ENCODE results near the gene STX8. TPM values are rescaled to one million over a fixed set of nuclear protein-coding genes. Genes with fewer than 3 reads are reported as not detected.

The STX8 gene
- total RNA-seq, 1 experiment from 2014 or later: 109 TPM

GRCh38 chr17:9321890-9322289 is 253.7 kb downstream of the STX8 start:
- DNase-seq (ENCODE audit: low read depth in 1 of 2, low spot score in 2 of 2): no peak
- Histone ChIP-seq H3K4me1 (replicated peaks) (no peaks in the 10 kb centered on the region), H3K27ac (no peak overlapping the region), H3K9me3 (replicated peaks) (no peaks in the 10 kb centered on the region), H3K4me3 (no peak overlapping the region), H3K36me3 (no peaks in the 10 kb centered on the region), H3K27me3 (replicated peaks) (no peaks in the 10 kb centered on the region)

DNA sequence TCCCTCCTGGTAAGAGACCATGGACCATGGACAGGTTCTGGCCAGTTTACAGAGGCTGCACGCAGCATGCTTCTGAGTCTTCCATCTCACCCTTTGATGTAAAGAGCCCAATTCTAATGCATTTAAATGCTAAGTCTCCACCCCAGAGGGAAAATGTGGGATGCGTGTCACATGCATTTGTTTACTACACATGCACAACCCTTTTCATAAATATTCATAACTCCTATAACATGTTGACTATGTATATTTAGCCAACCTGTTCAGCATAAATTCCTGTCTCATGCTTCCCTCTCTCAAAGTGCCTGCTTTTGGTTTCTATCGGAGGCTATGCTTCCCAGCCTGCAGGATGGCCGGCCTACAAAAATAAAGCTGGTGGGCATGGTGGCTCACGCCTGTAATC is 260.3 kb downstream of the STX8 start:
- Histone ChIP-seq H3K36me3 (no peaks in the 10 kb centered on the region), H3K27ac (no peak overlapping the region), H3K4me3 (no peak overlapping the region), H3K9me3 (replicated peaks) (no peaks in the 10 kb centered on the region), H3K27me3 (replicated peaks) (no peaks in the 10 kb centered on the region), H3K4me1 (replicated peaks) (no peaks in the 10 kb centered on the region)
- no peak for DNase-seq (ENCODE audit: low read depth in 1 of 2, low spot score in 2 of 2)

GRCh38 chr17:9313346-9313745 is 262.3 kb downstream of the STX8 start:
- Histone ChIP-seq H3K4me1 (replicated peaks) (no peaks in the 10 kb centered on the region), H3K27ac (no peak overlapping the region), H3K4me3 (no peak overlapping the region), H3K27me3 (replicated peaks) (no peaks in the 10 kb centered on the region), H3K36me3 (no peaks in the 10 kb centered on the region), H3K9me3 (replicated peaks) (no peaks in the 10 kb centered on the region)
- DNase-seq (ENCODE audit: low read depth in 1 of 2, low spot score in 2 of 2): no peak

DNA sequence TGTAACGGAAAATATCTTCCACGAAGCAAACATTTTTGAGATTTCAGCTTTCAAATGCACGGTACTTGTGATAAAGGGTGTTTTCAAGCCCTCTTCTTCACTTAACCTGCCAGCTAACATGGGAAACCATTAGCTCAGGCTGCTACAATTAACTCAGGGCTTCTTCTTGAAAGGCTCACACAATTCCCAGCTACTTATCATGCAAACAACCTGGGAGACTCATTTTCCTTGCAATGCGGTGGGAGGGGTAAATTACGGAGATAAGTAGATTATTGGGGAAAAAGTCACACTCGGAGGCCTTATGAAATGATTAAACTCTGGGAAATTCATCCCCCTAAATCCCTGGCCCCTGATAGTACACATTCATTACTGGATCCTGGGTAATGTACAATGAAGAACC is 266.4 kb downstream of the STX8 start:
- Histone ChIP-seq H3K4me3 (no peak overlapping the region), H3K9me3 (replicated peaks) (no peaks in the 10 kb centered on the region), H3K36me3 (no peaks in the 10 kb centered on the region), H3K4me1 (replicated peaks) (no peaks in the 10 kb centered on the region), H3K27ac (no peak overlapping the region), H3K27me3 (replicated peaks) (no peaks in the 10 kb centered on the region)
- no peak for DNase-seq (ENCODE audit: low read depth in 1 of 2, low spot score in 2 of 2)

GRCh38 chr17:9308069-9308468 is 267.6 kb downstream of the STX8 start:
- no peak overlapping the region for H3K27ac ChIP-seq
- no peaks in the 10 kb centered on the region for H3K9me3 ChIP-seq (replicated peaks)
- H3K4me1 ChIP-seq (replicated peaks): no peaks in the 10 kb centered on the region
- H3K4me3 ChIP-seq: no peak overlapping the region
- DNase-seq (ENCODE audit: low read depth in 1 of 2, low spot score in 2 of 2): no peak
- H3K36me3 ChIP-seq: no peaks in the 10 kb centered on the region
- no peaks in the 10 kb centered on the region for H3K27me3 ChIP-seq (replicated peaks)

GRCh38 chr17:9307313-9307998 is 268.2 kb downstream of the STX8 start:
- Histone ChIP-seq H3K9me3 (replicated peaks) (no peaks in the 10 kb centered on the region), H3K27me3 (replicated peaks) (no peaks in the 10 kb centered on the region), H3K4me3 (no peak overlapping the region), H3K4me1 (replicated peaks) (no peaks in the 10 kb centered on the region), H3K36me3 (no peaks in the 10 kb centered on the region), H3K27ac (no peak overlapping the region)
- no peak for DNase-seq (ENCODE audit: low read depth in 1 of 2, low spot score in 2 of 2)

DNA sequence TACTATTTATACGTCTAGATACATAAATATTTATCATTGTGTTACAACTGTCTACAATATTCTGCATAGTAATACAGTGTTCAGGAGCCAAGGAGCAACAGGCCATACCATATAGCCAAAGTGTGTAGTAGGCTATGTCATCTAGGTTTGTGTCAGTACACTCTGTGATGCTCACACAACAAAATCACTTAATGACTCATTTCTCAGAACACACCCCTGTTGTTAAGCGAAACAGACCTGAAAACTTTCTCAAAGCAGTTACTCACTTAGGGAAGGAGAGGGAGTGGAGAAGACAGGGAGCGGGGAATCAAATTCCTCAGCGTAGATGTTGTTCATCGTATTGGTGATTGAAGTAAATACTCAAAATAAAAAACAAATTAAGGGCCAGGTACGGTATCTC is 269.5 kb downstream of the STX8 start:
- Histone ChIP-seq H3K27ac (no peak overlapping the region), H3K9me3 (replicated peaks) (no peaks in the 10 kb centered on the region), H3K4me3 (no peak overlapping the region), H3K27me3 (replicated peaks) (no peaks in the 10 kb centered on the region), H3K36me3 (no peaks in the 10 kb centered on the region), H3K4me1 (replicated peaks) (no peaks in the 10 kb centered on the region)
- no peak for DNase-seq (ENCODE audit: low read depth in 1 of 2, low spot score in 2 of 2)

- DNase-seq (ENCODE audit: low read depth in 1 of 2, low spot score in 2 of 2): no peak
- Histone ChIP-seq H3K27ac (no peak overlapping the region), H3K9me3 (replicated peaks) (no peaks in the 10 kb centered on the region), H3K4me3 (no peak overlapping the region), H3K27me3 (replicated peaks) (no peaks in the 10 kb centered on the region), H3K4me1 (replicated peaks) (no peaks in the 10 kb centered on the region), H3K36me3 (no peaks in the 10 kb centered on the region)
Observed at GRCh38 chr17:9299695-9300094, 275.9 kb downstream of the STX8 start.

DNA sequence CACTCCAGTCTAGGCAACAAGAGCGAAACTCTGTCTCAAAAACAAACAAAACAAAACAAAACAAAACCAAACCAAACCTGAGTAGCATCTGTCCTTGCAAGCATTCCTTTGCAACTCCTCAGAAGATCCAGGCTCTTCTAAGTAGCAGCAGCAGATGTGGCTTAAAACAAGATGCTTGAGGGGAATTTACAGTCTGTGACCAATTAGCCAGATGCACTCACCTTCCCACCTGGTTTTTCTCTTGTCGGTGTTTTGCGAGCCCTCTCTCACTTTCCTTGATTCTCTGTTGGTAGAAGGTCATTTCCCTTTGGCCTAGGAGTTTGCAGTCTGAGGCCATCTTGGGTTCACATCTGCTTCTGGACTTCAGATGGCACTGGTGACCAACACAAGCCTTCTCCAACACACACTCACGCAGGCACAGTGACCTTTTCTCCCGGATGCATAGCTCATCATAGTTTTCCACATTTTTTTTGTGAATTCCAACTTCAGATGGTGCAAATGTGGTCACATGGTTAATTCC is 276.8 kb downstream of the STX8 start:
- H3K9me3 ChIP-seq (replicated peaks): no peaks in the 10 kb centered on the region
- H3K36me3 ChIP-seq: no peaks in the 10 kb centered on the region
- H3K4me1 ChIP-seq (replicated peaks): no peaks in the 10 kb centered on the region
- no peaks in the 10 kb centered on the region for H3K27me3 ChIP-seq (replicated peaks)
- no peak overlapping the region for H3K27ac ChIP-seq
- H3K4me3 ChIP-seq: no peak overlapping the region
- no peak for DNase-seq (ENCODE audit: low read depth in 1 of 2, low spot score in 2 of 2)

DNA sequence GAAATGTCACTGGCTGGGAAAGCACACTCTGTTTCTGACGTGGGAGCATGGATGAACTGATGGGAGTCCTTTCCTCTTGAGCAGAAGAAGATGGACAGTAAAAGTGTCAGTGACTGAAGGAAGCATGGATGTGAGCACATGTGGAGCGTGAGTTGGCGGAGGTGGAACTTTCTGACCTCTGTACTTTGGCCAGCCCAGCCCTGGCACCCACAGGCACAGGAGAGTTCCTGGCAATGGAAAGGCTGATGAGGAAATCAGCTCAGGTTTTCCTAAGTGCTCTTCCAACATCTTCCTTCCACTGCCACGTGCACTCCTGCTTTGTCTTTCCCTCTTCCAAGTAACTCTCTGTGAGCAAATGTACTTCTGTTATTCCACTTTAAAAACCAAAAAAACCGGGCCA is 277.5 kb downstream of the STX8 start:
- H3K9me3 ChIP-seq (replicated peaks): no peaks in the 10 kb centered on the region

DNA sequence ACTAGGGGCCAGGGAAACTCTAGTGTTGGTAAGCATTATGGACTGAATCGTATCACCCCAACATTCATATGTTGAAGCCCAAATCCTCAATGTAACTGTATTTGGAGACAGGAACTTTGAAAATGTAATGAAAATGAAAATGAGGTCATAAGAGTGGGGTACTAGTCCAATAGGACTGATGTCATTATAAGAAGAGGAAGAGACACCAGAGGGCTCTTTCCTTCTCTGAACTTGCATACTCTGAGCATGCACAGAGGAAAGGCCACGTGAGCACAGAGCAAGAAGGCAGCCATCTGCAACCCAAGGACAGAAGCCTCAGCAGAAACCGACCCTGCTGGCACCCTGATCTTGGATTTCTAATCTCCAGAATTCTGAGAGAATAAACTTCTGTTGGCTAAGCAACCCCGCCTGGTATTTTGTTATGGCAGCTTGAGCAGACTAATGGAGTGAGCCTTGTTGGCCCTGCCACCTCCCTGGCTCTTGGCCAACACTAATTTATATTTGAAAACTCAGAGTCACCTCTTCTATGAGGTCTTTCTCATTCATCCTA is 280.9 kb downstream of the STX8 start:
- Histone ChIP-seq H3K4me1 (replicated peaks) (no peaks in the 10 kb centered on the region), H3K9me3 (replicated peaks) (no peaks in the 10 kb centered on the region), H3K27me3 (replicated peaks) (no peaks in the 10 kb centered on the region), H3K27ac (no peak overlapping the region), H3K36me3 (no peaks in the 10 kb centered on the region), H3K4me3 (no peak overlapping the region)
- no peak for DNase-seq (ENCODE audit: low read depth in 1 of 2, low spot score in 2 of 2)

More for the DNA sequence above, 277.5 kb downstream of the STX8 start:
- H3K4me3 ChIP-seq: no peak overlapping the region
- H3K4me1 ChIP-seq (replicated peaks): no peaks in the 10 kb centered on the region
- no peaks in the 10 kb centered on the region for H3K27me3 ChIP-seq (replicated peaks)
- H3K27ac ChIP-seq: no peak overlapping the region
- no peaks in the 10 kb centered on the region for H3K36me3 ChIP-seq
- DNase-seq (ENCODE audit: low read depth in 1 of 2, low spot score in 2 of 2): no peak

- no peak overlapping the region for H3K27ac ChIP-seq
- no peaks in the 10 kb centered on the region for H3K36me3 ChIP-seq
- H3K4me1 ChIP-seq (replicated peaks): no peaks in the 10 kb centered on the region
- no peaks in the 10 kb centered on the region for H3K27me3 ChIP-seq (replicated peaks)
- H3K9me3 ChIP-seq (replicated peaks): no peaks in the 10 kb centered on the region
- H3K4me3 ChIP-seq: no peak overlapping the region
- no peak for DNase-seq (ENCODE audit: low read depth in 1 of 2, low spot score in 2 of 2)
Observed at GRCh38 chr17:9292561-9292941, 283.1 kb downstream of the STX8 start.

- Histone ChIP-seq H3K36me3 (no peaks in the 10 kb centered on the region), H3K27ac (no peak overlapping the region), H3K4me1 (replicated peaks) (no peaks in the 10 kb centered on the region; the same call in 1 of the 2 replicates), H3K4me3 (no peak overlapping the region), H3K27me3 (replicated peaks) (no peaks in the 10 kb centered on the region), H3K9me3 (replicated peaks) (no peaks in the 10 kb centered on the region)
- DNase-seq (ENCODE audit: low read depth in 1 of 2, low spot score in 2 of 2): peak in 1 of 2 experiments; percentile 33
Observed at GRCh38 chr17:9291912-9292560, 283.6 kb downstream of the STX8 start.

- Histone ChIP-seq H3K27ac (no peak overlapping the region), H3K27me3 (replicated peaks) (no peaks in the 10 kb centered on the region), H3K4me3 (no peak overlapping the region), H3K36me3 (no peaks in the 10 kb centered on the region), H3K9me3 (replicated peaks) (no peaks in the 10 kb centered on the region), H3K4me1 (replicated peaks) (peaks cover 17% of the 10 kb centered on the region)
- no peak for DNase-seq (ENCODE audit: low read depth in 1 of 2, low spot score in 2 of 2)
Observed at GRCh38 chr17:9290226-9290613, 285.4 kb downstream of the STX8 start.
